ENCODE results near the gene MED27.

The MED27 gene

DNA sequence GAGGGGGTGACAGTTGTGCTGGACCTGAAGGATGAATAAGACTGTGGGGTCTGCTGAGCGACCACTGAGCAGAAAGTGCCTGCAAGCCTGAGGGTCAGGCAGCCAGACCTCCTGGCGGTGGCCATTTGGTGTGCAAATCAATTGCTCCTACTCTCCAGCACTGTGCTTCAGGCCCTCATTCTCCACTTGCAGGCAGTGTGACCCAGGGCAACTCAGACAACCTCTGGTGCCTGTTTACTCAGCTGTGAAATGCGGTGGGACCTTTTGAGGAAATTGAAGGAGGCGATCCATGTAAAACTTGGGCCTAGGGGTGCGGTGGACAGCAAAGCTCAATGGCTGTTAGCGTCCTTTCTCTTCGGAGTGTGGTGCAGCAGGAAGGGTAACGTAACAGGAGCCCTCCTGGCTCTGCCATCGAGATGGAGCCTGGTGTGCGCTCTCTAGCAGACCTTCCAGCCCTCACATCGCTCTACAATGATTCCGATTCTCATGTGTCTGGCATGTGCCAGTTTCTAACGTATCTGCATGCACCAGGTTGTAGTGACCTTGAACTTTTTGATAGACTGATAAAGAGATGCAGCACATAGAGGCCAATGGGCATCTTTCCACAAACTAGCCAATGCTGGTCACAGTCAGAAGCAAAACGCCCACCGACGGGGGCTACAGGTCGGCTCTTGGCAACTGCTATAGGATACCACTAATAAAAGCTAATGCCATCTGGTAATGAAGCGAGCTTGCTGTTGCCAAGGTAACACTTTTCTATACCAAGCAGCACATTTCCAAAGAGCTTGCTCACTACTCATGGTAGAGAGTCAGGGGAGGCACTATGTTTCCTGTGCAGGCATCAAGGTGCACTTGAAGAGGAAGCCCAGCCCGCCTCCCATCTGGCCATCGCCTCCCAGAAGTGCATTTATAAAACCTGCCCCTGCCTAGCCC lies 180.1 kb downstream of the MED27 start:
- TF ChIP-seq, protein P1, sequence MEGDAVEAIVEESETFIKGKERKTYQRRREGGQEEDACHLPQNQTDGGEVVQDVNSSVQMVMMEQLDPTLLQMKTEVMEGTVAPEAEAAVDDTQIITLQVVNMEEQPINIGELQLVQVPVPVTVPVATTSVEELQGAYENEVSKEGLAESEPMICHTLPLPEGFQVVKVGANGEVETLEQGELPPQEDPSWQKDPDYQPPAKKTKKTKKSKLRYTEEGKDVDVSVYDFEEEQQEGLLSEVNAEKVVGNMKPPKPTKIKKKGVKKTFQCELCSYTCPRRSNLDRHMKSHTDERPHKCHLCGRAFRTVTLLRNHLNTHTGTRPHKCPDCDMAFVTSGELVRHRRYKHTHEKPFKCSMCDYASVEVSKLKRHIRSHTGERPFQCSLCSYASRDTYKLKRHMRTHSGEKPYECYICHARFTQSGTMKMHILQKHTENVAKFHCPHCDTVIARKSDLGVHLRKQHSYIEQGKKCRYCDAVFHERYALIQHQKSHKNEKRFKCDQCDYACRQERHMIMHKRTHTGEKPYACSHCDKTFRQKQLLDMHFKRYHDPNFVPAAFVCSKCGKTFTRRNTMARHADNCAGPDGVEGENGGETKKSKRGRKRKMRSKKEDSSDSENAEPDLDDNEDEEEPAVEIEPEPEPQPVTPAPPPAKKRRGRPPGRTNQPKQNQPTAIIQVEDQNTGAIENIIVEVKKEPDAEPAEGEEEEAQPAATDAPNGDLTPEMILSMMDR (IDR thresholded peaks at IDR 0.05; ENCODE audit: low read depth, low read length): no peak
- DNase-seq (ENCODE audit: low read depth in 2 of 2): no peak
- H3K4me3 ChIP-seq (replicated peaks in 1 of 2; ENCODE audit: low read depth in 2 of 2, low read length in 2 of 2): no peak overlapping the region

DNA sequence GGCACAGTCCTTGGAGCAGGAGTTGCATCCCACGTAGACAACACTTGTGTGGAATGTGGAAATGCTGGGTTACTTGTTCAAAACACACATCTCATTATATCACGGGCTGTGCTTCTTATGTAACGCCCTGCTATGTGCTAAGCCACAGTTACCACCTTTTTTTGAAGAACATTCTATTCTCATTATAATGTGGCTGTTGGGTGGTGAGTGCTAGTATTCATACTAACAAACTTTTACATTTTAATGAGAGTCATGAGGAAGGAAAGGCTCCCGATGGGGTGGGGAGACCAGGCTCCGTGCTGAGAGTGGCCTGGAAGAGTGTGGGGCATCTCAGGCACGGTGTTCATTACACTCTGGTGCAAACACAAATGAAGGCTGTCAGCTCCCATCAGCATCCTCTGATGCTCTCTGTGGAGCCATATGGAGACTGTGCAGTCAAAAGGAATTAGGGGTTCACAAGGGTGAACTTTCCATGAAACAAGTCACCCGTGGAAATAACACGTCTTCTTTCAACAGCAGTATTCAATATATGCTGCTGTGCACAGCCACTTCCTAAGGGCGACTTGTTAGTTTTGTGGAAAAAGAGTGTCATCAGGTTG lies 186.7 kb downstream of the MED27 start:
- TF ChIP-seq, protein P1 (IDR thresholded peaks at IDR 0.05; ENCODE audit: low read depth, low read length): no peak
- H3K4me3 ChIP-seq (replicated peaks in 1 of 2; ENCODE audit: low read depth in 2 of 2, low read length in 2 of 2): no peak overlapping the region
- DNase-seq (ENCODE audit: low read depth in 2 of 2): no peak

DNA sequence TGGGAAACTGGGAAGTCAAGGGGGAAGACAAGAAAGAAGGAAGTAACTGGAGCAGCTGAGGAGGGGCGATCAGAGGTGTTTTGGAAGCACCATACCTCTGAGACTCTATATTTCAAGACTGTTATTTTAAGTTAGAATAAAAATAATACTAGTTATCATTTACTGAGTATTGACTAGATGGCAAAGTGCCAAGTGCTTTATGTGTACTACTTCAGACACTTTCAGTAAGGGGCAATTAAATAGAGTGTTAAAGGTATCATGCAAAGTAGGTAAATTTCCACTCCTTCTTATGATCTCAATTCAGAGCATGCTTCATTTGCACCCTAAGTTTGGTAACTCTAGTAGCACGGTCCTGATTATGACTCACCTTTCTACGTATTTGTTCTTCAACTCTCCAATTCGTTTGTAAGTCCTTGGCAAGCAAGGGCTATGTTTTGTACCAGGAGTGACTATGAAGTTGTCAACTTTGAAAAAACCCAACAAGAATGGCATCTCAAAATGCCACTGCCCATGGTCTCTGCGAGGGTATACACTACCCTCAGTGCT lies 187.4 kb downstream of the MED27 start:
- TF ChIP-seq, protein P1 (IDR thresholded peaks at IDR 0.05; ENCODE audit: low read depth, low read length): no peak
- DNase-seq (ENCODE audit: low read depth in 2 of 2): no peak

DNA sequence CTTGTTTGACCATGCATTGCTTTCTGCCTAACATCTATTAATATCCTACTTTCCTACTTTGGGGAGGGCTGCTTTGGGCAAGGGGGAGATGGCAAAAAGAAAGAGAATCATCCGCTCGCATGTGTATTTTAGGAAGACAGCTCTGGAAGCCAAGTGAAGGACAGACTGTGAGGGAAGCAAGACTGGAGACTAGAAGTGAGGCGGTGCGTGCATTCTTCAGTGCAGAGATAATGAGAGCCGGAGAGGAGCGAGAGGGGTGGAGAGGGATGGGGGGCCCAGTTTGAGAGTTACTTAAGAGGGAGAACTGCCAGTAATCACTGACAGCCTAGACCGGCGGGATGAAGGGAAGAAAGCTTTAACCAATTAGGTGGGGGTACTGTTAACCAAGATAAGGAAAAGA lies 188.1 kb downstream of the MED27 start:
- TF ChIP-seq, protein P1 (IDR thresholded peaks at IDR 0.05; ENCODE audit: low read depth, low read length): no peak
- DNase-seq (ENCODE audit: low read depth in 2 of 2): no peak
- H3K4me3 ChIP-seq (replicated peaks in 1 of 2; ENCODE audit: low read depth in 2 of 2, low read length in 2 of 2): no peak overlapping the region

More for the DNA sequence above, 187.4 kb downstream of the MED27 start:
- H3K4me3 ChIP-seq (replicated peaks in 1 of 2; ENCODE audit: low read depth in 2 of 2, low read length in 2 of 2): no peak overlapping the region

DNA sequence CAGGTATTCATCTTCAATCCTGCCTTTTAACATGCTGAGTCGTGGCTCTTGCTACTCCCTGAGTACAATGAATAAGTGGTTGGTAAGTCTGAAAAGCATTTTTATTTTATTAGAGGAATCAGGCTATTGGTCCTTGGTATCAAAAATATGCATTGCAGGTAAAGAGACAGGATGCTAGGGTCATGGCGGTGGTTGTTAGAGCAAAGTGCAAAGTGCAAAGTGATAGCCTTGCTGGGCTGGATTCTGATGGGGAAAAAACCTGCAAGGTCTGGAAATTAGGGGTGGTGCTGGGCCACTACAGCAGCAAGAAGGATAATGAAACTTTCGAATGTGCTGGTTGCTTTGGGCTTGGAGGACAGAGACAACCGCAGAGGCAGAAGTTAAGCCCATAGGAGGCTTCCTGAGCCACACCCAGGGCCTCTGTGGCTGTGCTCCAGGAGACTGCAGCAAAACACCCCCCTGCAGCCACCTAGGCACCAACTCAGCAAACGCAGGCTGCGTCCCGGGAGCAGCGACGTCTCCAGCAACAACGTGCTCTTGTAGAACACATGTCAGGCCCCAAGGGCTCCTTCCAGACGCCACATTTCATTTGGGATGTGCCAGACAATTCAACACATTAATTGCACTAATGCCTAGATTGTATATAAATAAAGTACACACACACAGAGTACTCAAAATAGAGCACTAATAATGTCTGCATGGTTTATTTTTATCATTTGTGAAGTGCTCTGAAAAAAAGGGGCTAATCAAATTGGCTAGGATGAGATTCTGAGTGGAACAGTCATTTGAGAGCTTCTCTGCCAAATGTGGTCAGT lies 190.0 kb downstream of the MED27 start:
- no peak for DNase-seq (ENCODE audit: low read depth in 2 of 2)
- TF ChIP-seq, protein P1 (IDR thresholded peaks at IDR 0.05; ENCODE audit: low read depth, low read length): no peak
- H3K4me3 ChIP-seq (replicated peaks in 1 of 2; ENCODE audit: low read depth in 2 of 2, low read length in 2 of 2): no peak overlapping the region

DNA sequence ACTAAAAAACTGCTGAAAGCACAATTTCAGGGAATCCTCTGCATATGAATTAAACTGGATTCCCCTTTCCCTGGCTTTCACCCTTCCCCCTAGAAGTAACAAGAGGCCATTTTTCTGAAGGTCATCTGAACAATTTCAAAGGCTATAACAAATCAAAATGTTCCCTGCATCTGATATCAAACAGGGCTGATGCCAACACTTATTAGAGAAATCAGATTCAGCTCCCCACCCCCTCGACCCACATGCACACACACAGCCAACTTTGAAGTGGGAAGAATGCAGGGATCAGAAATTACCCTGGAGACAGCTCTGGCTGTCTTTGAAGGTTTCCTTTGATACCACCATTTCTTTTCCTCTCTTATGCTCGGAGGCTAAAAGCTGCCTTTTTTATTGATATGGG lies 190.7 kb downstream of the MED27 start:
- DNase-seq (ENCODE audit: low read depth in 2 of 2): no peak
- H3K4me3 ChIP-seq (replicated peaks in 1 of 2; ENCODE audit: low read depth in 2 of 2, low read length in 2 of 2): no peak overlapping the region
- TF ChIP-seq, protein P1 (IDR thresholded peaks at IDR 0.05; ENCODE audit: low read depth, low read length): no peak
